ENCODE results near the gene SLC8A3.

The SLC8A3 gene

DNA sequence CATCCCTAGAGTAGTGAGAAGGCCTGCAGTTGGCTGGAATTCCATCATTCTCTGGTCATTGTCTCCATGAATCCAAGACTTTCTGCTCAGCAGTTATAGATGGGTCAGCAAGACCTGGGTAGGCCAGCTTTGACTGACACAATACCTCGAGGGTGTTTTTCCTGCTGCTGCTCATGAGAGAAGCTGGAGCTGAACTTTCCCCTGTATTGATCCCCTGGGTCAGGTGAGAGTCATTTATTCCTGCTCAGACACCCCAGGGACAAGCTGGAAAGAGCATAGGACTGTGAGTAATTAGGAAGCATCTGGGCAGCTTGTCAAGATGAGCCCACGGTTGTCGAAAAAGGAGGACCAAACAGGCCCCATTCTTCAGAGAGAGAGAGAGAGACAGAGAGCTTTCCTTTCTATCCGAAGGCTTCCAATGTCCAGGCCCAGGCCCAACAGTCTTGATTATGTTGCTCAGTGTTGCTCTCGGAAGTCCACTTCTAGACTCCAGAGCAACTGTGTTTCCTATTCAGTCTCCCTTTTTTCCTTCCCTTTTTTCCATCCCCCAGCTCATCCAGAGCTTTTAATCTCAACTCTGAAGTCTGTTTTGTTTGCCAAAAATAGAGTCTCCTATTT, 131.1 kb downstream of the SLC8A3 start:
- DNase-seq, result no peak

DNA sequence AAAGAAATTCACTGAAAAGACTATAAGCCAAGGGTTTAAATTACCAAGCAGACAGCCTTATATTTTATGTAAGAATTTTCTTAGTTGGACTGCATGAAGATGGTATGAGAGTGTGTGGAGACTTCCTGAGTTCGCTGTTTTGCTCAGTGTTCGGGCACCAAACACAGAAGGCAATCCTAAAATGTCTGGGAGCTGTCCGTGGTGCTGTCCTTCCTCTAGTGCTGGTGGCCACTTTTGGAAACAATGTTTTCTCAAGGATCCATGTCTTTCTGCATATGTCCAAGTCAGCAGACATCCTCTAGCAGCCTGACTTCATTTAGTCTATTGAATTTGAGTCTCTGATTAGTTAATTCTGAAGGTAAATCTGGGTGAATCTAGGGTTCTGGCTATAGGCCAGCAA, 135.8 kb downstream of the SLC8A3 start:
- peak; percentile 39 for DNase-seq

DNA sequence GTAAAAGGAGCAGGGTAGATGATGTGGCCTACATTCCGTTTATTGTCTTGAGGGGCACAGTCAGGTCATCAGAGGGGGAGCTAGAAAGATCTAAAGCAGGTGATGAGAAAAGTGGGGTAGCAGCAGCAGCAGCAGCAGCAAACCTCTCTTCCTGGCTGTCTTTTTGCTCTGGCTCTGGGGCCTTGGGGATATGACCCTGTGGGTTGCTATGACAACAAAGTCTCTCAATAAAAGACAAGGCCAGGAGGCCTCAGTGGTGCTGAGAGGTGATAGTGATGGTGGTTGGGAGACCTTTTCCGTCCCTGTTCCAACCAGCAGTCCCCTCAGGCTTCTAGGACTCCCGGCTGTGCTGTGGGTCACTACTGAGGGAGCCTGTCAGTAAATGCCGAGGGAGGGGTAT, 138.6 kb downstream of the SLC8A3 start:
- DNase-seq, result peak; percentile 40

DNA sequence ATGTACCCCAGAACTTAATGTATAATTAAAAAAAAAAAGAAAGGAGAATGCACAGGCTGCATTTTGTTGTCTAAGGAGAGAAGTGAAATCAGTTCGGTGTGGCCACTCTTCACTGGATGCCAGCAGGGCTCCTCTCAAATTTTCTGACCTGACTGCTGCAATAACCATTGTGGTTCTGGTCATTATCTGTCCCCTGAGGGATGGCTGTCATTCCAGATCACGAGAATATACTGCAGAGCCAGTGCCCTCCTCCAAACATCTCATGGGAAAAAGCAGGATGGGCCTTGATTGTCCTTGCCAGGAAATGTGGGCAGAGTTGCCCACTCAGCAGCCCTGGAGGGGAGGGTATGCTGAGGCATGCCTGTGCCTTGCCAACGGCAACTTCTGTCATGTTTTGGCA, 139.1 kb downstream of the SLC8A3 start:
- no peak for DNase-seq

DNA sequence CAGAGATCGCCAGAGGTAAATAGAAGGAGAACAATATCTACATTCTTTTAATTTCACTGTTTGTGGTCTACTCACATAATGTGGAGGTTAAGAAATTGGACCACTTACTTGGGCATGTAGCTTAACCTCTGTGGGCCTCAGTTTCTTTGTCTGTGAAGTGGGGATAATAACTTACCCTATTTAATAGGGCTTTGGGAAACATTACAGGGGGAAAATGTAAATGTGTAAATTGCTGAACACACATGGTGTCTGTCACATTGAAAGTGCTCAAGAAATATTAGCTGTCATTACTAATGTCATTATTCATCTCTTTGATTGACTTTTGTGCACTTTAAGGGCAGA, 140.5 kb downstream of the SLC8A3 start:
- no peak for DNase-seq

DNA sequence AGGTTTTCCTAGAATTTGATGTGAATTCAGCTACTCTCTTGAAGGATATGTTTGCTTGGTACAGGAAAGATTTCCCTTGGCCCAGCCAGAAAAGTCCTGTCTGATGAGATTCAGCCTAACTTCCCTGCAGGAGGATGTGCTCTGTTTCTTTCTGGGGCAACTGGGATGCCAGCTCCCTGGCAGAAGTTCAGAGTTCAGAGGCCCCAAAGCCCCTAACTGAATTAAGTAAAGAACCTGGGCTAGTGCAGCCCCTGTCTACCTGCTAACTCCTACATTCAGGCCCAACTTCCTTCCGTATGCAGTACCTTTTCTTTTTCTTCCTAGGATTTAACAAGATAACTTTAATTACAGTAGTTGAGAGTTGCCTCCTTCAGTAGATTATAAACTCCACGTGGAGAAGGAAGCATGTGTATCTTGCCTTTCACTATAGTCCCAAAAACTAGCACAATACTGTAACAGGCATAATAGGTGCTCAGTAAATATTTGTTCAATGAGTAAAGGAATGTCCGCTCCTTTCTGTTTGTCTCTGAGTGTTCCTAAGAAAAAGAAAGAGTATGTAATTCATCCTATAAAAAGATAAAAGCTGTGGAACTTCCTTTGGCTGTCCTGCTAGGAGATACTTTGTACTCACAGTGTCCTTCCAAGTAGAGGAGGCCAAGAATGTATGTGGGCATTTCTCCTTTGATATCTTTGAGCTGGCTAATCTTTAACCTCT, 141.0 kb downstream of the SLC8A3 start:
- no peak for DNase-seq

DNA sequence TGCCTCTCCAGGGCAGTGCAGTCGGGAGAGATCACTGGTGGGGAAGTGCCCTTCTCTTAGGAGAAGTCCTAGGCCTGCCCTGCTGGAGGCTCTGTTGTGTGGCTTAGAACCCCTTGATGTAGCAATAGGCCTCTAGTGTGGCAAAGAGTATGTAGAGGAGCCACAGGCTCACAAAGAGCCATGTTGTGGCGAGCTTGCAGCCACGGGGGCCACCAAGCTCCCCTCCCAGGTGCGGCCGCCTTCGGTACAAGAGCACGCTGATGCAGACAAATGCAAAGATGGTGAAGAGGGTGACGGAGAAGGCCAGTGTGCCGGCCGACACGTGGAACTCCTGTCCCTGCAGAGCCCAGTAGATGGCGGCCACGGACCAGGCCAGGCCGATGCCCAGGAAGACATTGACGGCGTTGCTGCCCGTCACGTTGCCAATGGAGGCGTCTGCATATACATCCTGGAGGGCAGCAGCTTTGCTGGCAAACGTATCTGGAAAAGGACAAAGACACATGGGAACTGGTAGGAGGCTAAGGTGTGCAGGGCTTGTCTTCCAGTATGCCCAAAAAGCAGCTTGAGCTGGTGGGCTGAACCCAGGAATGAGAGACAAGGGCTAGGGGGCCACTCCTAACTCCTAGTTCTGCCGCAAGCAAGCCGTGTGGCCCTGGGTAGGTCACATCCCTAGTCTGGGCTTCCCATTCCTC, 142.8 kb downstream of the SLC8A3 start:
- DNase-seq, result peak; percentile 81

DNA sequence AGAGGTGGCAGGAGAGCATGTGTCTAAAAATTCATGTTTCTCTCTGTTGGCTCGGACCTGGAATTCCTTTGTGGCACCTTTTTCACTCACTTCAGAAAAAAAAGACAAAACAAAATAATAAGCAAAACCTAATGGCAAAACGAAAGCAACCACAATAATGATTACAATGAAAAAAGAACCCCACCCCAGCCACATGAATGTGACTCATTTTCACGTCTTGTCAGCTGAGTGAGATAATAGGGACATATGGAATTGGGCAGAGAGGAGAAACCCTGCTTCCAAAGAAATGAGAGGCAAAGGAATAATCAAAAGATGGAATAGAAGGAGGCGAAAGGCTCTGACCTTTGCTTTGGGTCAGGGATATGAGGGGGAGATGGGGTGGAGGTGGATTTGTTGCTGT, 143.4 kb downstream of the SLC8A3 start:
- DNase-seq, result no peak

DNA sequence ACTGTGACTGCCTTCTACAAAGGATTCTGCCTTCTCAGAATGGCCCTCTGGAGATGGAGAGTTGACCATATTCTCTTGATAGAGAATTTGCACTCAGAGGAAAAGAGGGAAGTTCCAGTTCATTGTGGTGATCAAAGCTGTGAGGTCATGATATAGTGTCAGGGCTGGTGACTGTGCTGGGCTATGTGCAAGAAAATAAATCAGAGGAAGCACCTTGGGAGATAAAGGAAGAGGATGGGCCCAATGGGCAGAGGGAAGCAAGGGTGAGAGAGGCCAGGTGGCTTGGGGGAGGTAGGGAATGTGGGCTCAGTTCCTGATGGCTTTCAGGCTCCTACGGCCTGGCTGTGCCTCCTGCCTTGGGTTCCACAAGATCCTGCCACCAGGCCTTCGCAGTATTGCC, 145.8 kb downstream of the SLC8A3 start:
- no peak for DNase-seq

DNA sequence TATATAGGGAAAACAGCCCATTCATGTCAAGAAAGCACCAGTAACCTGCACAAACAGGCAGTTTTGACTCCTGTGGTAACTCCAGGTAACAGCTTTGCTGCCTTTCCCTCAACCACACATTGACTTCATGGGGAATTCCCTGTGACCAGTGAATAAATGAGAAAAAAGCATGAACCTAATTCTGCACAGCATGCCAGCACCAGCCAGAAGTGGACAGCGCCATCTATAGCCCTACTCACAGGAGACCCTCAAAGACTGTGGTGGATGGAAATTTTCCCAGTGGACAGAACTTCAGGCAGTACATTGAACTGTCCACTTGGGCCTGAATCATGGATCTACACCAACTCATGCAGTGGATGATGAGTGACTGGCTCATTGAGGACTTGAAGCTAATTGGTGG, 152.1 kb downstream of the SLC8A3 start:
- no peak for DNase-seq

DNA sequence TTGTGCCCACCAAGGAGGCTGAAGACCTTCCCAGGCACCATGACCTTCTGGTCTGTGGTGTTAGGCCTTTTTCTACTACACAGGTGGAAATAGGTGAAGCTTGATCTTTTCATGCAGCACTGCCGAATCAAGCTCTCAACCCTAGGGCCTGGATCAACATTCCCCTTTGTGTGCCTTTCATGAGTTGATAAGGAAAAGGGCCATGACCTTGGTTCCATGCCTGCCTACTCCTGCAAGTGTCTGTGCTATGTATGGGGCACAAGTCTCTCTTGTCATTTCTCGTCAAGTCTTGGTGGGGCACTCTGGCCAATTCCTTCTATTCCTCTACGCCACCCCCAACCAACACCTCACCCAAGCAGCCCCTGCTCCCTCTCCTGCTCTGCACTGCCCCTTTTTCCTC, 154.5 kb downstream of the SLC8A3 start:
- DNase-seq, result no peak

DNA sequence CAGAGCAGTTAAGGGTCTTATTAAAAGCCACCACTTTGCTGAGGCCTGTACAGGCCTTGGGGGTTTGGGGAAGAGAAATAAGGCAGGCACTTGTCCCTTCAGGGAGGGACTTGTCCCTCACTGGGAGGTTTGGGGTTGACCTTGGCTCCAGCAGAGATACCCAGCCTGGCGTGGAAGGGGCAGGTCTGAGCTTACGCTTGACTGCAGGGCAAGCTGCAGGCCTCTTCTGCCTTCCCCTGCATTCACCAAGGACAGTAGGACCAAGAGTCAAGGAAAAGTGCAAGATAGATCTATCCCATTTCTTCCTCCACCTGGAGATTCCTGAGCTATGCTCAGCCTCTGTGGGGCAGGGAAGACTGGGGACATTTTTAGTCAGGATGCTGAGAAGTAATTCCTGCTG, 155.2 kb downstream of the SLC8A3 start:
- DNase-seq, result no peak

DNA sequence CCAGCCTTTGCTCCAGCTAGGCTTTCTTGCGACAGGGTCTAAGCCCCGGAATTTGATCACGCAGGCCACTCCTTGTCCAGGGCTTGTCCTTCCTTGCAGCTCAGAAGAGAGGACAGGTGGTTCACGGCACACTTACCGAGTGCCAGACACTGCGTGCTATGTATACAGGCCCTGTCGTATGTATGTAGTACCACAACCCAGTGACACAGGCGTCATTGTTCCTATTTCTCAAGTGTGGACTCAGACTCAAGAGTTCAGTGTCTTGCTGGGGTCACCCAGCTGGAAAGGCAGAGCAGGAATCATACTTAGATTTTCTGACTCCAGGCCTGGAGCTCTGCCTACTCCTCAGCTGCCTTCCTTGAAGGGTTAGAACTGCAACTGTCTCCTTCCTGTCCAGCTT, 155.6 kb downstream of the SLC8A3 start:
- DNase-seq, result no peak

DNA sequence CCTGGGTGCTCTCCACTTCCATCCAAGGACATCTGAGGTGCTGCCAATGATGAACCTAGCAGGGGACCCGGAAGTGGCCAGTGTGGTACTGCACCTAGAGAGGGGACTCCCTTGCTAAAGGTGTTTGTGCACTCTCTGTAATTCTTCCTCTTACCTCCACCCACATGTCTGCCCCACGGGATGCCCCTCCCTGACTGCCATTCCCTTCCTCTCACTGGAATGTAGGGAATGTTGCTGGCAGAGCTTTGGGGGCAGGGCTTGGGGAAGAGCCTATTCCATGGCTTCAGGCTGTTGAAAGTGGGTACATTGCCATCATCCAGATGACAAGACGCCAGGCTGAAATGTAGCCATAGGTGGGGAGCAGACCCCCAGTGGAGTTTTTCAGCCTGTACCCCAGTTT, 156.3 kb downstream of the SLC8A3 start:
- no peak for DNase-seq

DNA sequence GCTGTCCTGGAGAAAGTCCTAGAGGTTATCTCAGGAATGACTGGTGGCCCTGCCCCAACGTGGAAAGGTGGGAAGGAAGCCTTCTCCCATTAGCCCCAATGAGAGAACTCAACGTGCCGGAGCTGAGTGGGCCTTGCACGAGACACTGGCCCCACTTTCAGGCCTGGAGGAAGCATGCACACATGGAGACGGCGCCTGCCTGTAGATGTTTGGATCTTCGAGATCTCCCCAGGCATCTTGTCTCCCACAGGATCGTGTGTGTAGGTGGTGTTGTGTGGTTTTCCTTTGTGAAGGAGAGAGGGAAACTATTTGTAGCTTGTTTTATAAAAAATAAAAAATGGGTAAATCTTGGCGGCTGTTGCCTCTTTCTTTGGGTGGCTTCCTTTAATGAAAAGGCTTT, 156.7 kb downstream of the SLC8A3 start:
- no peak for DNase-seq

DNA sequence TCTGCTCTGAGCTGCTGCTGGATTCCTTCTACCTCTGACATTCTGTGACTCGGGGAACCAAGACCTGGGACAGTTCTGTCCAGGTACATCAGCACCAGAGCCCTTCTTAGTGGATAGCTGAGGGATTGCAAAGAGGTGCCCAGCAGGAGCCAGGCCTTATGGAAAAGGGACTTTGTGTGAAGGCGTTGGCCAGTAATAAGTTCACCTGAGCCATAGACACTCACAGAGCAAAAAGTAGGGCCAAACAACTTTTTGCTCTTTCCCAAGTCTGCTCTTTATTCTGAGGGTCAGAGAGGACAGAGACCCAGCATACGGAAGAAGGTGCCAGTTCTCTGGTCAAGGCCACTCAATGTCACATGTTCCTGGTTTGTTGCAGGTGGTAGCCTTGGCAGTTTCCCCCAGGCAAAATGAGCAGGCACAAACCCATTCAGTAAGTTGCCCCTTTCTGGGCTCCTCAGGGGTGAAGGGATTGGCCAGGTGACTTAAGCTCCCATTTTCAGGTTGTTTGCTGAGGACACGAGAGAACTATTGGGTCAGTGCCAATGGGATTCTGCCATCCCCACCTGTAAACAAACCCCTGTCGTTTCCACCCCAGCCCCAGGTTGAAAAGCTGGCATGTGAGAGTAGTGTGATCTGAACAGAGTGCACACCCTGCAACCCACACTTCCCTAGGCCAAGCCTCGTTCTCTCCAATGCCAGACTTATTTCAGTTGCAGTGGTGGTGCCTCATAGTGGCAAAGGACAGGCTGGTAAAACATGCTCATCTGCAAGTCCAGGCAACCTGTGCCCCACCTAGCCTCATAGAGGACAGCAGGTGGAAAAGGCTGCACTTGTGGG, 159.2 kb downstream of the SLC8A3 start:
- no peak for DNase-seq

DNA sequence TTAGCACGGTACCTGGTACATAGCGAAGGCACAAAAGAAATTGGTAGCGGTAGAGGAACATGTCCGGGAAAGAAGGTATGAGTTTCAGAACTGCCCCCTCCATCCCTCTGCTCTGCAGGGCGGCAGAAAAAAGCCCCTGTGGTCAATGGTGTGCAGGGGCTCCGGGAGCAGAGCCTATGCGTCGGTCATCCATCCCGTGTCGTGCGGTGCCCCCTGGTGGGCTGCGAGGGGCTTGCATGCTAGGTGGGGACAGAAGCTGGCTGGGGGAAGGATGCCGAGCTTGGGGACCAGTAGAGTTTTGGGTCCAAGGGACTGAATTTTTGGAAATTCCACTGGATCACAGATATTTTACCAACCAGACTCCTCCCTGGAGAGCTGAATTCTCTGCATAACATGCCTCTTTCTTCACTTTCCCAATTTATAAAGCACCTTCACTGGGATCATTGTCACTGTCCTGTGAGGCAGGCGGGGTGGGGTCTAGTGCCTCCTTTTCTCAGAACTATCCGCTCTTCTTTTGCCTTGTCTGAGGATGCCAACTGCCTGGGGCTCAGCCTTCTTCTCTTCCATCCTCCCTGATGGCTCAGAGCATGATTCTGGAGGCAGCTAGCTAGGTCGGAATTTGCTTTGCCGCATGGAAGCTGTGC, 160.8 kb downstream of the SLC8A3 start:
- peak; percentile 81 for DNase-seq

DNA sequence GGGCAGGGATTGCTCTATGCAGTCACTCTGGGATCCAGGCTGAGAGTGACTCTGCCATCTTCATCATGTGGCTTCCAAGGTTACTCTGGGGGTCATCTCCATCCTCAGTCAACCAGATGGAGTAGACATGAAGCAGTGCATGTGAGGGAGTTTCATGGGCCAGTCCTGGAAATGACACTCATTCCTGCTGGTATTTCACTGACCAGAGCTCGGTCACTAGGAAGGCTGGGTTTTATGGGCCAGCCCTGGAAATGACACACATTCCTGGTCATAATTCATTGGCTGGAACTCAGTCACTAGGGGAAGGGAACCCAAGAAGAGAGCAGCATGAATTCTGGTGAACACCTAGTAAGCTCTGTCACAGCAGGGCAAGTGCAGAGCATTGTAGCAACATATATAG, 164.9 kb downstream of the SLC8A3 start:
- no peak for DNase-seq

DNA sequence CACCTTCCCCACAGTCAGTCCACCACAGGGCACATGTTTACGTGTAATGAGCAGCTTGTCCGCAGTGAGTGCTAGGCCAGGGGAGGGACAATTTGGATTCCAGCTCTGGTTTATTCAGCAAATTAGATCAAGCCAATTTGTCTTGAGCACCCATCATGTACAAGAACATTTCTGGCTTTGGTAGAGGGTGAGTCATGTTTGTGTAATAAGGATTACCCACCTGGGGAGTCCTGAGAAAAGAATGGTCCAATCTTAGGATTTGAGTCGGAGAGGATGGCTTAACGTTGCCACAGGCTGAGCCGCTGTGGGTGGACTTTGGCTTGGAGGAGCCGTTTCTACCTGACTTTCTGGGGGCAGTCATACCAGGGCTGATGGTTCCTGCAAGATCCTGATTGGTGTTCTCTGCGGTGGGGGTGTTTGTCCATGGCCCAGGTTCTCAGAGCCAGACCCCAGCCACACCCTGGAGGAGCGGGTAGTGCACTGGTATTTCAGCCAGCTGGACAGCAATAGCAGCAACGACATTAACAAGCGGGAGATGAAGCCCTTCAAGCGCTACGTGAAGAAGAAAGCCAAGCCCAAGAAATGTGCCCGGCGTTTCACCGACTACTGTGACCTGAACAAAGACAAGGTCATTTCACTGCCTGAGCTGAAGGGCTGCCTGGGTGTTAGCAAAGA, 165.8 kb downstream of the SLC8A3 start:
- no peak for DNase-seq

DNA sequence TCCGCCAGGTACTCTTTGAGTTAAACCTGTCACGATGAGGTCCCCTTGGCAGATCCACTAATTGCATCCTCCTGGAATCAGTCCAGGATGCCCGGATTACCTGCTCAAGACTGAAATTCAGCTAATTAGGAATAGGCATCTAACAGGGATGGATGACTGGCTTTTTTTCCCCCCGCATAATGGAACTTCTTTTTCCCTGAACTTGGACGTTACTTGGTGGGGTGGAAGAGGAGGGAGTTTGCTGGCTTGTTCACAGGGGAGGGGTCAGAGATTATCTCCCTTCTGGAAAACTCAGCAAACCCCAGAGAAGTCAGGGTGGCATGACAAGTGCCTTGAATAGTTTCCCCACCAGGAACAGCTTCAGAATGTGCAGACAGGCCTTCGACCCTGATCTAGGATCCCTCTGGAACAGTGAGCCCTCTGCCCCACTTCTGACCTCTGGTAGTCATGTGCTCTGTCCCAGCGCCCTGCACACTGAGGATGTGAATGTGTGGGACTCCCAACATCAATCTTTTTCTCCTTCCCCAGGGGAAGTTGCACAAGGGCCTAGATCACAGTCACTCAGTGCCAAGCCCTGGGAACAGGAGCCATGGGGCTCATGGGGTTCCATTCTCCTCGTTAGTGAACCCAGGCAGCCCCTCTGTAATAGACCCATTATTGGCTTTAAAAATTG, 167.1 kb downstream of the SLC8A3 start:
- no peak for DNase-seq

DNA sequence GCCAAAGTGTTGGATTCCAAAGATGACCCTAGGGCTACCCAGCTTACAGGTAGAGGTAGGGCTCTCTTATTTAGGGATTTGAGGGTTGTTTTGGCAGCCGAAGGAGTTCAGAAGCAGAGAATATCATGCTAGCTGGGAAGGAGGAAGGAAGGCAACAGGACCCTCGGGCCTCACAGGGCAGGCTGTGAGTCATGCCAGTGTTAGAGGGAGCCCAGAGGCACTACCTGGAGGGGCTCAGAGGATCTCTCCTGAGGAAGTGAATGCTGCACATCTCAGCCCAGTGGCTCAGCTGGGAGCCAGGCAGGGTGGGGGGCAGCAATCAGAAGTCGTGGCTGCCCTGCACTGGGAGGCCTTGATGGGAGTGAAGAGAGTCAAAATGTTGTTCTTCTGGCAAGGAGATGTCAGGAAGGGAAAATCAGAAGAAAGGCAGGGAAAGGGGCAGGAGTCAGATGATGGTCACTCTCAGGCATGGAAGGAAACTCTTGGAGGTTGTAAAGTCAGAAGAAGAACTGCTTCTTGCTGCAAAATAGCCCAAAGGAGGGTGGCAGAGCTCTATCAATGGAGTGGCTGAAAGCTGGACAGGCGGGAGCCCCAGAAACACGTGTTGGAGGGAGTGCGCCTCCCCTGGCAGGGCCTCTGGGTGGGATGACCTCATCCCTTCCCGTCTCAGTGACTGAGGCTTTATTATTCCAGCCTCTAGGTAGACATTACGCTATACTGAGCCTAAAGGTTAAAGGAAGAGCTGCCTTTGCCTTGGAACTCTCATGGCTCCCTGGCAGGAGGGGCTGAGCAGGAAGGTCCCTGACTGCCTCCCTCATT, 168.2 kb downstream of the SLC8A3 start:
- DNase-seq, result no peak

Measured in retina (tissue), 1 donor.